ENCODE measurements around the gene CADPS. TPM values are rescaled to one million over a fixed set of nuclear protein-coding genes. Genes with fewer than 3 reads are reported as not detected.

CADPS gene
- polyA plus RNA-seq, 3 donors, result not detected

- no peaks in the 10 kb centered on the region for H3K27me3 ChIP-seq (ENCODE audit: control insufficient read depth in 2 of 2, insufficient read depth in 2 of 2, low read length in 2 of 2)
- H3K9me3 Mint-ChIP-seq, result peaks cover 0 to 2% (median 0%) of the 10 kb centered on the region in 7 donors
- H3K36me3 Mint-ChIP-seq, result no peaks in the 10 kb centered on the region
- no peaks in the 10 kb centered on the region for H4K20me1 ChIP-seq (ENCODE audit: insufficient read depth, low read length)
- DNase-seq, result no peak
- no peak for TF ChIP-seq CTCF (IDR thresholded peaks at IDR 0.05)
- H3K4me3 Mint-ChIP-seq, result no peak overlapping the region
- H3K4me2 ChIP-seq (replicated peaks; ENCODE audit: extremely low read depth, low read length, poor library complexity, severe bottlenecking), result no peak overlapping the region
- peaks cover 0 to 4% (median 1%) of the 10 kb centered on the region in 3 donors for H3K27me3 Mint-ChIP-seq (ENCODE audit: low read depth in 3 of 3)
- no peaks in the 10 kb centered on the region for H3K4me1 ChIP-seq (ENCODE audit: control insufficient read depth in 1 of 2, insufficient read depth in 2 of 2, low read length in 2 of 2)
- H3K36me3 ChIP-seq (replicated peaks in 1 of 2; ENCODE audit: control insufficient read depth in 1 of 2, insufficient read depth in 2 of 2, low read length in 2 of 2), result no peaks in the 10 kb centered on the region
- H3K4me1 Mint-ChIP-seq, result no peaks in the 10 kb centered on the region
- intact Hi-C loops (cut with micrococcal nuclease), result no loop called here
- no peaks in the 10 kb centered on the region for H3K79me2 ChIP-seq (ENCODE audit: insufficient read depth, low read length)
- no CpG with 5 or more reads among the region's 3 CpGs for WGBS (ENCODE audit: insufficient coverage)
- H3K9ac ChIP-seq (ENCODE audit: insufficient read depth, low read length, poor library complexity, severe bottlenecking), result no peak overlapping the region
- no peak overlapping the region for H2AFZ ChIP-seq (ENCODE audit: insufficient read depth, low read depth, low read length, poor library complexity, severe bottlenecking)
- no peaks in the 10 kb centered on the region for H3K9me3 ChIP-seq (replicated peaks in 1 of 2; ENCODE audit: control insufficient read depth in 1 of 2, insufficient read depth in 1 of 2, low read length in 2 of 2)
- no peak overlapping the region for H3K27ac ChIP-seq (ENCODE audit: low read depth in 1 of 2, low read length in 2 of 2)
- no peak overlapping the region for H3K4me3 ChIP-seq (replicated peaks in 1 of 3; ENCODE audit: low read depth in 2 of 3, low read length in 3 of 3)
- H3K27ac Mint-ChIP-seq, result no peak overlapping the region
Observed at GRCh38 chr3:62888180-62888579, 13.0 kb upstream of the CADPS start.

- Histone ChIP-seq H3K9ac (ENCODE audit: insufficient read depth, low read length, poor library complexity, severe bottlenecking) (no peak overlapping the region), H3K36me3 (replicated peaks in 1 of 2; ENCODE audit: control insufficient read depth in 1 of 2, insufficient read depth in 2 of 2, low read length in 2 of 2) (no peaks in the 10 kb centered on the region), H3K27ac (ENCODE audit: low read depth in 1 of 2, low read length in 2 of 2) (no peak overlapping the region), H3K4me3 (replicated peaks in 1 of 3; ENCODE audit: low read depth in 2 of 3, low read length in 3 of 3) (no peak overlapping the region), H3K9me3 (replicated peaks in 1 of 2; ENCODE audit: control insufficient read depth in 1 of 2, insufficient read depth in 1 of 2, low read length in 2 of 2) (no peaks in the 10 kb centered on the region), H3K4me2 (replicated peaks; ENCODE audit: extremely low read depth, low read length, poor library complexity, severe bottlenecking) (no peak overlapping the region), H3K79me2 (ENCODE audit: insufficient read depth, low read length) (no peaks in the 10 kb centered on the region), H3K27me3 (ENCODE audit: control insufficient read depth in 2 of 2, insufficient read depth in 2 of 2, low read length in 2 of 2) (no peaks in the 10 kb centered on the region), H2AFZ (ENCODE audit: insufficient read depth, low read depth, low read length, poor library complexity, severe bottlenecking) (no peak overlapping the region), H4K20me1 (ENCODE audit: insufficient read depth, low read length) (no peaks in the 10 kb centered on the region), H3K4me1 (ENCODE audit: control insufficient read depth in 1 of 2, insufficient read depth in 2 of 2, low read length in 2 of 2) (no peaks in the 10 kb centered on the region)
- H3K4me3 Mint-ChIP-seq, result no peak overlapping the region
- no peak for DNase-seq
- H3K4me1 Mint-ChIP-seq, result no peaks in the 10 kb centered on the region
- intact Hi-C loops (cut with micrococcal nuclease), result no loop called here
- no peaks in the 10 kb centered on the region for H3K36me3 Mint-ChIP-seq
- TF ChIP-seq CTCF (IDR thresholded peaks at IDR 0.05), result no peak
- H3K27ac Mint-ChIP-seq, result no peak overlapping the region
- 80% methylated on average over 1 of the region's 2 CpGs for WGBS (ENCODE audit: insufficient coverage)
- peaks cover 0 to 2% (median 0%) of the 10 kb centered on the region in 7 donors for H3K9me3 Mint-ChIP-seq
- peaks cover 0 to 2% (median 1%) of the 10 kb centered on the region in 3 donors for H3K27me3 Mint-ChIP-seq (ENCODE audit: low read depth in 3 of 3)
Observed at GRCh38 chr3:62885136-62885535, 9.9 kb upstream of the CADPS start.
